H1 (cell line): ENCODE data around the gene WNT11. TPM values are rescaled to one million over a fixed set of nuclear protein-coding genes. Genes with fewer than 3 reads are reported as not detected.

ENCODE experiments used
- SAP30 ChIP-seq: fragments of 300-600 bp; sonication (generic); IDR thresholded peaks from 2 replicates; pipeline ENCODE4 v1.7.1; 2012; ENCODE audit warnings: low read length, moderate library complexity, mild to moderate bottlenecking, inconsistent platforms; ENCODE audit not compliant: insufficient read depth, insufficient replicate concordance
- SIX5 ChIP-seq: IDR thresholded peaks from 2 replicates; pipeline ENCODE4 v1.6.1; 2011; ENCODE audit warnings: mild to moderate bottlenecking, low read depth, low read length
- polyA plus RNA-seq, 7 experiments: library from polyadenylated mRNA; depleted of rRNA in 3 of 7; stranded (reverse) in 5 of 7; unstranded in 2 of 7; fragments of >200 nt in 5 of 7; fragments of 200-250 nt in 2 of 7; gene quantifications; 1 replicate in 5 of 7; 2 replicates in 1 of 7; 4 replicates in 1 of 7; pipeline versions ENCODE4 v1.2.1 to v1.2.3, GENCODE V29; 2011 to 2013; ENCODE audit warnings: missing spikeins in 2 of 7, mixed read lengths in 2 of 7
- total RNA-seq: library from RNA; stranded (reverse); fragmentation: NEBNext Ultra II Directional; extraction: Animal tissue kit (Norgen Biotek cat#: 25700); gene quantifications from 2 replicates; pipeline ENCODE4 v1.2.1, GENCODE V29; 2021

Gene WNT11
- total and polyA plus RNA-seq, 2 of the 8 experiments (the other 6 are each of a cell fraction or from before 2014, with no cell fraction given): 0.11 to 0.45 TPM

DNA sequence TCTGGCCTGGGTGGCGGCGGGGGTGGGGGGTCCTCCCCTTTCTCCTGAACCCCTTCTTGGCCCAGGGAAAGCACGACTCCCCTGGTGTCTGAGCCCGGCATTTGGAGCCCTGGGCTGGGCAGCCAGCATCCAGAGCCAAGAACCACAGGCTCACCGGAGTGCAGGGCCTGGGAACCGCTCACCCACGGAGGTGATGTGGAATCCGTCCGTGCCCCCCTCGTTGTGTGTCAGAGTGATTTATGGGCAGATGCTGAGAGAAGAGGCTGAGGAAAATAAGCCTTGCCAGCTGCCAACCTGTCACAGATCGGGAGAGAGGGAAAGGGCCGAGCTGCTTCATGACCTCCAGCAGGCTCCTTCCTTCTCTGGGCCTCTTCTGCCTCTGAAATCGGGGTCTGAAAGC, 33.7 kb downstream of the WNT11 start (continued):
- TF ChIP-seq SAP30 (no peak), SIX5 (no peak)
